Heart left ventricle (tissue), 13 donors: ENCODE results near the gene HIGD1B.

Experiments used
- POLR2A ChIP-seq, 2 donors: fragments of 450-650 bp; IDR thresholded peaks; one replicate each; pipeline ENCODE4 v1.6.1; 2017; ENCODE audit warnings: antibody characterized with exemption in 2 of 2, mild to moderate bottlenecking in 2 of 2, moderate library complexity in 2 of 2
- TF ChIP-seq, protein P1 (sequence below), 12 donors: fragments of 200-600 bp; sonication (generic) in 4 of 12; IDR thresholded peaks; one replicate each; pipeline versions ENCODE4 v1.5.0 to v1.8.0; 2018 to 2022; ENCODE audit warnings: antibody characterized with exemption in 12 of 12, mild to moderate bottlenecking in 5 of 12
- donor health status: ischemic (EF 13 %, LVEDD 7.1; RV severe dilation, severe dysfunction).
- donor health status: DM: no; HTN: yes; CAD: no.
- donor health status: DM: no; HTN: no; CAD: no.
- donor health status: ischemic (EF 25% LVEDD 6.9; RV normal size, moderate dysfunction).
- donor health status: ischemic (EF 25% LVEDD 5.7; RV mildly dilated, moderate dysfunction).
- donor health status: ischemic (EF 35%, LVEDD 5.7; RV mildly dilated, moderate dysfunction).
- donor health status: nonischemic (EF 11% LVEDD 7.7; RV severe dilation, severe dysfunction).
- donor health status: DM: yes; HTN: yes; CAD: no.
- donor health status: PGD.
- donor health status: ischemic (EF 29% LVEDD 5.4; RV normal size, mild dysfunction).
- donor health status: nonischemic (EF 23%, LVEDD 6.1; RV moderate dilation, normal function).

DNA sequence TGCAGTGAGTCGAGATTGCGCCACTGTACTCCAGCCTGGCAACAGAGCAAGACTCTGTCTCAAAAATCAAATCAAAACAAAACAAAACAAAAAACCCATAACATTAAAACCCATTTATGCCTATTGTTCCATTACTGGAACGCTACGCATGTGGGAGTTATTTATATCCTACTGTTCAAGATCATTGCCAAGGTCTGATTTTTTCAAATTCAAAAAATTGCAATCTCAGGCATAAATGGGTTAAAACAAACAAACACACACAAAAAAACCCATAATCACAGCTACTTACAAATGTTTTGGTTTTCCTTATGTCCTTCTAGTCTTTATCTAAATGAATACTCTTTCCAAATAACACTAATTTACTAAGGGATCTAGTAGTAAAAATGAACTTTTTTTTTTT is 35.4 kb upstream of the HIGD1B start:
- TF ChIP-seq, protein P1, sequence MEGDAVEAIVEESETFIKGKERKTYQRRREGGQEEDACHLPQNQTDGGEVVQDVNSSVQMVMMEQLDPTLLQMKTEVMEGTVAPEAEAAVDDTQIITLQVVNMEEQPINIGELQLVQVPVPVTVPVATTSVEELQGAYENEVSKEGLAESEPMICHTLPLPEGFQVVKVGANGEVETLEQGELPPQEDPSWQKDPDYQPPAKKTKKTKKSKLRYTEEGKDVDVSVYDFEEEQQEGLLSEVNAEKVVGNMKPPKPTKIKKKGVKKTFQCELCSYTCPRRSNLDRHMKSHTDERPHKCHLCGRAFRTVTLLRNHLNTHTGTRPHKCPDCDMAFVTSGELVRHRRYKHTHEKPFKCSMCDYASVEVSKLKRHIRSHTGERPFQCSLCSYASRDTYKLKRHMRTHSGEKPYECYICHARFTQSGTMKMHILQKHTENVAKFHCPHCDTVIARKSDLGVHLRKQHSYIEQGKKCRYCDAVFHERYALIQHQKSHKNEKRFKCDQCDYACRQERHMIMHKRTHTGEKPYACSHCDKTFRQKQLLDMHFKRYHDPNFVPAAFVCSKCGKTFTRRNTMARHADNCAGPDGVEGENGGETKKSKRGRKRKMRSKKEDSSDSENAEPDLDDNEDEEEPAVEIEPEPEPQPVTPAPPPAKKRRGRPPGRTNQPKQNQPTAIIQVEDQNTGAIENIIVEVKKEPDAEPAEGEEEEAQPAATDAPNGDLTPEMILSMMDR (IDR thresholded peaks at IDR 0.05) = no peak
- TF ChIP-seq POLR2A (IDR thresholded peaks at IDR 0.05) = no peak
